SK-N-SH (cell line): ENCODE measurements around the gene OR4M2.
"Not testable (repeated sequence)": the region's sequence is repeated elsewhere in the genome, so short reads cannot be mapped to it uniquely, and the experiment has no call there.

ENCODE experiments used
- EP300 ChIP-seq, 2 experiments: IDR thresholded peaks; 2 replicates each; pipeline versions ENCODE4 v1.4.0 to v1.6.1; 2012; ENCODE audit warnings: borderline replicate concordance in 1 of 2, low read depth in 1 of 2, low read length in 1 of 2
- EZH2phosphoT487 ChIP-seq: fragments of 200-600 bp; sonication (generic); IDR thresholded peaks from 2 replicates; pipeline ENCODE4 v1.6.1; 2017; ENCODE audit warnings: low read depth, mixed run types, mild to moderate bottlenecking, antibody characterized with exemption, moderate library complexity, borderline replicate concordance
- FOXM1 ChIP-seq: IDR thresholded peaks from 2 replicates; pipeline ENCODE4 v1.4.0; 2012; ENCODE audit warnings: low read depth, mild to moderate bottlenecking
- NFIC ChIP-seq: IDR thresholded peaks from 2 replicates; pipeline ENCODE4 v1.4.0; 2012; ENCODE audit warnings: borderline replicate concordance
- NRF1 ChIP-seq: IDR thresholded peaks from 2 replicates; pipeline ENCODE4 v1.6.1; 2012; ENCODE audit warnings: low read depth, mild to moderate bottlenecking, low read length
- TAF1 ChIP-seq: IDR thresholded peaks from 2 replicates; pipeline ENCODE4 v1.6.1; 2012; ENCODE audit warnings: low read depth, mild to moderate bottlenecking, low read length, moderate library complexity, borderline replicate concordance
- TF ChIP-seq, protein P1 (sequence below): fragments of 200-600 bp; sonication (generic); IDR thresholded peaks from 2 replicates; pipeline ENCODE4 v1.6.1; 2017; ENCODE audit warnings: antibody characterized with exemption, mild to moderate bottlenecking, moderate library complexity
- TF ChIP-seq, protein P2 (sequence below): IDR thresholded peaks from 2 replicates; pipeline ENCODE4 v1.6.1; 2012; ENCODE audit warnings: mild to moderate bottlenecking, low read depth, low read length, moderate library complexity
- TF ChIP-seq, protein P3 (sequence below): fragments of 150-350 bp; IDR thresholded peaks from 2 replicates; pipeline ENCODE4 v1.6.1; 2017; ENCODE audit warnings: antibody characterized with exemption, low read length, low read depth, borderline replicate concordance

DNA sequence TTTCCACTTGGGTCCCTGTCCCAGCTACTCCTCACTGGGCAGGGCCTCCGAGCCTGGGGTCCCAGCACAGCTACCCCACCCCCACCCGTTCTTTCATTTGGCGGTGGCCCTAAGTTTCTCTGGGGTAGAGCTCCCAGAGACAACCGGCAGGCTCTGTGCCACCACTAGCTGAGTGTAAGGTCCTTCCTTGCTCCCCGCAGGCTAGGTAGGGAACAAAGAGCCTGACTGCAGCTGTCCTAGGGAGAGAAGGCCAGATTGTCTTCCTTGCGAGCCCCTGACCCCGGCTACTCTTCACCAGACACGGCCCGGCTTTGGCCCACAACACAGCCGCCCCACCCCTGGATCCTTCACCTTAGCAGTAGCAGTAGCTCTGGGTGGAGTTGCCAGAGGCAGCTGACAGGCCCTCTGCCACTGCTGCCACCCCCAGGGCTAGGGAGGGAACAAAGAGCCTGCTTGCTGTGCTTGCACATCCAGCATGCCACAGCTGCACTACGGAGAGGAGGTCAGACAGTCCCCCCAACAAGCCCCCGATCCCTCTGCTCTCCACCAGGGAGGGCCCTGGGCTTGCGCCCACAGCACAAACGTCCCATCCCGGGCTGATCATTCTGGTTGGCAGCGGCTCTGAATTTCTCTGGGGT lies 18.4 kb downstream of the OR4M2 start:
- TF ChIP-seq EP300 (IDR thresholded peaks at IDR 0.05; ENCODE audit: borderline replicate concordance in 1 of 2, low read depth in 1 of 2, low read length in 1 of 2); EZH2phosphoT487; TAF1; NRF1; NFIC; FOXM1: not testable (repeated sequence)
- TF ChIP-seq, protein P1, sequence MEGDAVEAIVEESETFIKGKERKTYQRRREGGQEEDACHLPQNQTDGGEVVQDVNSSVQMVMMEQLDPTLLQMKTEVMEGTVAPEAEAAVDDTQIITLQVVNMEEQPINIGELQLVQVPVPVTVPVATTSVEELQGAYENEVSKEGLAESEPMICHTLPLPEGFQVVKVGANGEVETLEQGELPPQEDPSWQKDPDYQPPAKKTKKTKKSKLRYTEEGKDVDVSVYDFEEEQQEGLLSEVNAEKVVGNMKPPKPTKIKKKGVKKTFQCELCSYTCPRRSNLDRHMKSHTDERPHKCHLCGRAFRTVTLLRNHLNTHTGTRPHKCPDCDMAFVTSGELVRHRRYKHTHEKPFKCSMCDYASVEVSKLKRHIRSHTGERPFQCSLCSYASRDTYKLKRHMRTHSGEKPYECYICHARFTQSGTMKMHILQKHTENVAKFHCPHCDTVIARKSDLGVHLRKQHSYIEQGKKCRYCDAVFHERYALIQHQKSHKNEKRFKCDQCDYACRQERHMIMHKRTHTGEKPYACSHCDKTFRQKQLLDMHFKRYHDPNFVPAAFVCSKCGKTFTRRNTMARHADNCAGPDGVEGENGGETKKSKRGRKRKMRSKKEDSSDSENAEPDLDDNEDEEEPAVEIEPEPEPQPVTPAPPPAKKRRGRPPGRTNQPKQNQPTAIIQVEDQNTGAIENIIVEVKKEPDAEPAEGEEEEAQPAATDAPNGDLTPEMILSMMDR, result not testable (repeated sequence)
- TF ChIP-seq, protein P2, sequence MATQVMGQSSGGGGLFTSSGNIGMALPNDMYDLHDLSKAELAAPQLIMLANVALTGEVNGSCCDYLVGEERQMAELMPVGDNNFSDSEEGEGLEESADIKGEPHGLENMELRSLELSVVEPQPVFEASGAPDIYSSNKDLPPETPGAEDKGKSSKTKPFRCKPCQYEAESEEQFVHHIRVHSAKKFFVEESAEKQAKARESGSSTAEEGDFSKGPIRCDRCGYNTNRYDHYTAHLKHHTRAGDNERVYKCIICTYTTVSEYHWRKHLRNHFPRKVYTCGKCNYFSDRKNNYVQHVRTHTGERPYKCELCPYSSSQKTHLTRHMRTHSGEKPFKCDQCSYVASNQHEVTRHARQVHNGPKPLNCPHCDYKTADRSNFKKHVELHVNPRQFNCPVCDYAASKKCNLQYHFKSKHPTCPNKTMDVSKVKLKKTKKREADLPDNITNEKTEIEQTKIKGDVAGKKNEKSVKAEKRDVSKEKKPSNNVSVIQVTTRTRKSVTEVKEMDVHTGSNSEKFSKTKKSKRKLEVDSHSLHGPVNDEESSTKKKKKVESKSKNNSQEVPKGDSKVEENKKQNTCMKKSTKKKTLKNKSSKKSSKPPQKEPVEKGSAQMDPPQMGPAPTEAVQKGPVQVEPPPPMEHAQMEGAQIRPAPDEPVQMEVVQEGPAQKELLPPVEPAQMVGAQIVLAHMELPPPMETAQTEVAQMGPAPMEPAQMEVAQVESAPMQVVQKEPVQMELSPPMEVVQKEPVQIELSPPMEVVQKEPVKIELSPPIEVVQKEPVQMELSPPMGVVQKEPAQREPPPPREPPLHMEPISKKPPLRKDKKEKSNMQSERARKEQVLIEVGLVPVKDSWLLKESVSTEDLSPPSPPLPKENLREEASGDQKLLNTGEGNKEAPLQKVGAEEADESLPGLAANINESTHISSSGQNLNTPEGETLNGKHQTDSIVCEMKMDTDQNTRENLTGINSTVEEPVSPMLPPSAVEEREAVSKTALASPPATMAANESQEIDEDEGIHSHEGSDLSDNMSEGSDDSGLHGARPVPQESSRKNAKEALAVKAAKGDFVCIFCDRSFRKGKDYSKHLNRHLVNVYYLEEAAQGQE, result not testable (repeated sequence)
- TF ChIP-seq, protein P3, sequence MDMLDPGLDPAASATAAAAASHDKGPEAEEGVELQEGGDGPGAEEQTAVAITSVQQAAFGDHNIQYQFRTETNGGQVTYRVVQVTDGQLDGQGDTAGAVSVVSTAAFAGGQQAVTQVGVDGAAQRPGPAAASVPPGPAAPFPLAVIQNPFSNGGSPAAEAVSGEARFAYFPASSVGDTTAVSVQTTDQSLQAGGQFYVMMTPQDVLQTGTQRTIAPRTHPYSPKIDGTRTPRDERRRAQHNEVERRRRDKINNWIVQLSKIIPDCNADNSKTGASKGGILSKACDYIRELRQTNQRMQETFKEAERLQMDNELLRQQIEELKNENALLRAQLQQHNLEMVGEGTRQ, result not testable (repeated sequence)
